Duodenal mucosa (tissue), 2 donors: Measurements from ENCODE around the gene CST3.

Source experiments
- H3K27ac ChIP-seq: one replicate; pipeline ENCODE4 v1.7.0; 2013; ENCODE audit warnings: low read depth, low read length
- H3K27me3 ChIP-seq, 2 donors: one replicate each; pipeline ENCODE4 v1.7.0; 2013; ENCODE audit warnings: low read length in 2 of 2, control low read depth in 1 of 2; ENCODE audit not compliant: insufficient read depth in 2 of 2, control insufficient read depth in 1 of 2
- H3K36me3 ChIP-seq, 2 donors: one replicate each; pipeline ENCODE4 v1.7.0; 2013; ENCODE audit warnings: low read length in 2 of 2, control low read depth in 1 of 2; ENCODE audit not compliant: insufficient read depth in 2 of 2, control insufficient read depth in 1 of 2
- H3K4me1 ChIP-seq, 2 donors: one replicate each; pipeline ENCODE4 v1.7.0; 2013; ENCODE audit warnings: low read length in 2 of 2, control low read depth in 1 of 2; ENCODE audit not compliant: insufficient read depth in 2 of 2, control insufficient read depth in 1 of 2
- H3K4me3 ChIP-seq, 2 donors: one replicate each; pipeline ENCODE4 v1.7.0; 2013; ENCODE audit warnings: low read length in 2 of 2, low read depth in 1 of 2
- H3K9ac ChIP-seq, 2 donors: one replicate each; pipeline ENCODE4 v1.7.0; 2013; ENCODE audit warnings: low read length in 2 of 2, low read depth in 1 of 2
- H3K9me3 ChIP-seq, 2 donors: one replicate each; pipeline ENCODE4 v1.7.0; 2013; ENCODE audit warnings: low read length in 2 of 2, control low read depth in 1 of 2; ENCODE audit not compliant: control insufficient read depth in 1 of 2

CST3 gene

GRCh38 chr20:23587631-23588030 lies 50.1 kb downstream of the CST3 start:
- no peaks in the 10 kb centered on the region for H3K27me3 ChIP-seq
- no peak overlapping the region for H3K9ac ChIP-seq

DNA sequence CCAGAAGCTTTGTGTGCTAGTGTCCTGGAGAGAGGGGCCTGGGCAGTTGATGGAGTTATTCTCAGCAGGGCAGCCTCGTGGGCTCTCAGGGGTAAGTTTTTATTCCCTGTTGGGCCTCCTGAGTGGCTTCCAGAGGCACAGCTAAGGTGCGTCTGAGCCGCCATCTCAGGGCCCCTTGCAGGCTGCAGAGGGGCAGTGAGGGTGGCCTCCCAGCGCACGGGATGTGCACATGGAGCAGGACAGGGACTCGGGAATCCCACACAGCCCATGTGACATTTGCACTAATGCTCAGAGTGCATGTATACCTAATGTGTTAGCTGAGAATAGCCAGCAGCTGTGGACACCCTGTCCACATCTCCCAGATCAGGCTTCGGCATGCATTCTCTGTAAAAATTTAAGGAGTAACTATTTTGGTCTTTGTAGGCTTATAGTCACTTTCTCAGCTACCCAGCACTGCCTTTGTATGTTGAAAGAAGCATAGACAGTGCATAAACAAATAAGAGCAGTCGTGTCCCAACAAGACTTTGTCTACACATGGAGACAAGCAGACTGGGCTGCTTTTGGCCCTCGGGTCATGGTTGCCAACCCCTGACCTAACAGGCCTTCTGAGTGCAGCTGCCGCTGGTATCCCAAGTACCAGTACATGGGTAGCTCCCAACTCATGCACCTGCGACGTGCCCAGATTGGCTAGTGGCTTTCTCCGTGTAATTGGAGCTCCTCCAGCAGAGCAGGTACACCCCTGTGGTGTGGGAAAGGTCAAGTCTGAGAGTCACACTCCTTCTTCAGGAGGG lies 50.8 kb downstream of the CST3 start:
- Histone ChIP-seq H3K27me3 (no peaks in the 10 kb centered on the region), H3K4me3 (no peak overlapping the region), H3K9me3 (no peaks in the 10 kb centered on the region), H3K9ac (no peak overlapping the region), H3K36me3 (no peaks in the 10 kb centered on the region), H3K27ac (no peak overlapping the region), H3K4me1 (no peaks in the 10 kb centered on the region)

More at GRCh38 chr20:23587631-23588030, 50.1 kb downstream of the CST3 start:
- H3K27ac ChIP-seq = no peak overlapping the region
- H3K9me3 ChIP-seq = no peaks in the 10 kb centered on the region
- H3K4me1 ChIP-seq = no peaks in the 10 kb centered on the region
- no peak overlapping the region for H3K4me3 ChIP-seq
- no peaks in the 10 kb centered on the region for H3K36me3 ChIP-seq

DNA sequence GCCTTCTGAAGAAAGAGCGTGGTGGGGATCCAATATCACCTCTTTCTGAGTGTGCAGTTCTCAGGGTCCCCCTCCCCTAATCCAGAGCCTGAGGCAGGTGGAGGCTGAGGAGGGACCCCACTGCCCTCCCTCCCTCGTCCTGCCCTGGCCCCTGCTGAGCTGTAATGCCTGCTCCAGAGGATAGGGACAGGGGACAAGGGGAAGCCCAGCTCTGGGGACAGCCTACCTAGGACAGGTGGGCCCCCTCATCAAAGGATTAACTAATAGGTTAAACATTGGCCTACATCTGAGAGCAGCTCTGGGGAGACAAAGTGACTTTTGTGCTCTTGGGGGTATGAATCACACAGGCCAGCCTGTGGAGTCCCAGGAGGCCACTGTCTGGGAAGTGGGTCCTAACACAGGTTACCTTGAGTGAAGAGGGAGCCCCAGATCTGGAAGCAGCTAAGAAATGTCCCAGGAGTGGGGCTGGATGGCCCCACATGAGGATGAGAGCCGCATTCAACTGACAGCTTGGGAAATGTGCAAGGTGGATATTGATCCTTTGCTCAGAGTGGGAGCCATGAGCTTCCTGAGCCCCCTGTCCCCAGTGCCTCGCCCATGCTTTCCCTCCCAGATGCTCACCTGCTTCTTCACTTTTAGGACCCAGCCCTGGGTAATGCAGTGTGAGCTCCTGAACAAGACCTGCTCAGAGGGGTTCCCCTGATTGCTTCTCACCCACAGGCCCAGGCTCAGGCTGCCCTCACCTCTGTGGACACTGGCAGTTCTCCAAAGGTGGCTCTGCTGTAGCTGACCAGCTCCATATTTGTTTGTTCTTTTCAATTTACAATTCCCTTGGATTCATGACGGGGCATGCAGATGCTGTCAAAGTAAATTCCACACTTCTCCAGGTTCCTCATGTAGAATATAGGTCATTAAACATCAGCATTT lies 51.7 kb downstream of the CST3 start:
- H3K9me3 ChIP-seq = no peaks in the 10 kb centered on the region
- no peak overlapping the region for H3K27ac ChIP-seq
- H3K4me1 ChIP-seq = no peaks in the 10 kb centered on the region
- H3K9ac ChIP-seq = no peak overlapping the region
- no peak overlapping the region for H3K4me3 ChIP-seq
- no peaks in the 10 kb centered on the region for H3K36me3 ChIP-seq
- H3K27me3 ChIP-seq = no peaks in the 10 kb centered on the region

GRCh38 chr20:23585449-23585807 lies 52.3 kb downstream of the CST3 start:
- Histone ChIP-seq H3K9ac (no peak overlapping the region), H3K4me3 (no peak overlapping the region), H3K27me3 (no peaks in the 10 kb centered on the region), H3K36me3 (no peaks in the 10 kb centered on the region), H3K27ac (no peak overlapping the region), H3K9me3 (no peaks in the 10 kb centered on the region), H3K4me1 (no peaks in the 10 kb centered on the region)

DNA sequence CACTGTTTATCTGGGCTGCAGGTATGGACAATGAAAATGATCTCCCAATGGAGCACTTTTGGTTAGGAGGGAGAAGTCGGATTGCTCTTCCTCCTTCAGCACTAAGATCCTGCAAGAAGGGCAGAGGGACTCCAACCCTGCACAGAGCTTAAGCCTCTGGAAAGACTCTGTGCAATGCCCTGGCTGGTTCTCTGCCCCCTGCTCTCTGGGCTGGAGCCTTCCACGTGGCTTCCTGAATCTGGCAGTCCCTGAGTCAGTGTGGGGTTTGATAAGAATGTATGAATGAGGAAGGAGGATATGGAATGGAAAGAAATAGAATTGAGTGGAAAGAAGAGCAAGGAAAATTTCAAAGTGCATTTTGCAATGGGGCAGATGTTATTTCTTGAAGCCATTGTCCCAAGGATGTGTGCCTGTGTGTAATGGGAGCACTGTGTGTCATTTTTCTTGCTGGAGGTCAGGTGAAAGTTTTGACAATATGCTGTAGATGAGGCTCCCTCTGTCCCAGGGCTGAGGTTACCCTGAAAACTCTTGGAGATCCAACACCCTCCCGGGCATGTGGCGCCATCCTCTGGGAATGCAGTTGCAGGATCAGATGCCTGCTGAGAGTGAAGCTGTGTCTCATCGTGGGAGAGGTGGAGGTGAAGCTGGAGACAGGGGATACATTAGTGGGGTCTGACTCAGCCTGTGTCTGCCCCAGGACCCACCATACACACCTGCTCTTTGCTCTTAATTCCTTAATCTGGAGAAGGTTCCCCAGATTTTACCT lies 53.1 kb downstream of the CST3 start:
- H3K4me1 ChIP-seq = no peaks in the 10 kb centered on the region
- no peaks in the 10 kb centered on the region for H3K27me3 ChIP-seq
- no peaks in the 10 kb centered on the region for H3K9me3 ChIP-seq
- H3K9ac ChIP-seq = no peak overlapping the region
- H3K4me3 ChIP-seq = no peak overlapping the region
- no peaks in the 10 kb centered on the region for H3K36me3 ChIP-seq
- H3K27ac ChIP-seq = no peak overlapping the region
